Heart left ventricle (tissue), 16 donors: ENCODE data around the gene HGF. TPM values are rescaled to one million over a fixed set of nuclear protein-coding genes. Genes with fewer than 3 reads are reported as not detected.

Source experiments
- ATAC-seq, 4 donors: fragments of 200-7000 bp; cut with Tn5 transposase; one replicate each; pipeline ENCODE4 v1.9.1; 2020 to 2022; ENCODE audit warnings: moderate library complexity in 4 of 4, mild to moderate bottlenecking in 3 of 4, moderate number of reproducible peaks in 1 of 4
- DNase-seq, 5 donors: peaks; one replicate each; pipeline ENCODE4 v3.0.0-alpha.2; 2020
- H3K27ac ChIP-seq, 12 donors: fragments of 200-600 bp; sonication (generic) in 4 of 12; one replicate each; pipeline versions ENCODE4 v1.5.0 to v1.8.0; 2016 to 2022; ENCODE audit warnings: mild to moderate bottlenecking in 2 of 12
- H3K27me3 ChIP-seq, 9 donors: fragments of 200-600 bp; sonication (generic) in 2 of 9; one replicate each; pipeline versions ENCODE4 v1.5.1 to v1.8.0; 2016 to 2022; ENCODE audit warnings: mild to moderate bottlenecking in 3 of 9
- H3K36me3 ChIP-seq, 9 donors: fragments of 200-600 bp; sonication (generic) in 2 of 9; one replicate each; pipeline versions ENCODE4 v1.5.0 to v1.8.0; 2018 to 2022; ENCODE audit warnings: mild to moderate bottlenecking in 2 of 9
- H3K4me1 ChIP-seq, 12 donors: fragments of 200-600 bp; sonication (generic) in 4 of 12; one replicate each; pipeline versions ENCODE4 v1.5.0 to v1.8.0; 2016 to 2022; ENCODE audit warnings: mild to moderate bottlenecking in 3 of 12
- H3K4me3 ChIP-seq, 12 donors: fragments of 200-600 bp; sonication (generic) in 4 of 12; one replicate each; pipeline versions ENCODE4 v1.5.0 to v1.8.0; 2017 to 2022; ENCODE audit warnings: mild to moderate bottlenecking in 9 of 12, moderate library complexity in 4 of 12
- H3K9me3 ChIP-seq, 12 donors: fragments of 200-600 bp; sonication (generic) in 4 of 12; one replicate each; pipeline versions ENCODE4 v1.5.0 to v1.8.0; 2016 to 2022; ENCODE audit warnings: mild to moderate bottlenecking in 1 of 12
- CTCF ChIP-seq, 12 donors: fragments of 200-600 bp; sonication (generic) in 4 of 12; IDR thresholded peaks; one replicate each; pipeline versions ENCODE4 v1.5.0 to v1.8.0; 2018 to 2022; ENCODE audit warnings: antibody characterized with exemption in 12 of 12, mild to moderate bottlenecking in 5 of 12
- POLR2A ChIP-seq, 2 donors: fragments of 450-650 bp; IDR thresholded peaks; one replicate each; pipeline ENCODE4 v1.6.1; 2017; ENCODE audit warnings: antibody characterized with exemption in 2 of 2, mild to moderate bottlenecking in 2 of 2, moderate library complexity in 2 of 2
- WGBS, 4 donors: extraction: QIAGEN DNeasy Blood & Tissue Kit in 2 of 4; methylation state at CpG; one replicate each; pipeline versions ENCODE4 v1.1.5 to v1.1.7; 2013 to 2018; 5-methylcytosine and 5-hydroxymethylcytosine counted together
- intact Hi-C, 10 donors: fragments of 100-400 bp; cut with DNase I; formaldehyde crosslinking; loops; one replicate each; pipeline versions ENCODE4 v1.11.1 to v1.14.2; 2022
- polyA plus RNA-seq, 2 donors: library from polyadenylated mRNA; stranded (reverse); fragments of 200-250 nt; gene quantifications; one replicate each; pipeline ENCODE4 v1.2.3, GENCODE V29; 2013
- total RNA-seq, 9 donors: library from RNA; depleted of rRNA in 2 of 9; stranded (reverse); fragments of >200 nt in 2 of 9; fragmentation: NEBNext Ultra II Directional in 3 of 9; extraction: Animal tissue kit (Norgen Biotek cat#: 25700) in 3 of 9; gene quantifications; one replicate each; pipeline versions ENCODE4 v1.1.0 to v1.2.4, GENCODE V29; 2016 to 2023
- donor health status: ischemic (EF 13 %, LVEDD 7.1; RV severe dilation, severe dysfunction).
- donor health status: healthy with polysubstance abuse.
- donor health status: DM: no; HTN: yes; CAD: no.
- donor health status: DM: no; HTN: no; CAD: no.
- donor health status: ischemic (EF 25% LVEDD 6.9; RV normal size, moderate dysfunction).
- donor health status: ischemic (EF 25% LVEDD 5.7; RV mildly dilated, moderate dysfunction).
- donor health status: healthy.
- donor health status: DM: yes; HTN: yes; CAD: no.
- donor health status: ischemic (EF 35%, LVEDD 5.7; RV mildly dilated, moderate dysfunction).
- donor health status: nonischemic (EF 11% LVEDD 7.7; RV severe dilation, severe dysfunction).
- donor health status: DM: yes; HTN: yes; CAD: no.
- donor health status: PGD.
- donor health status: ischemic (EF 29% LVEDD 5.4; RV normal size, mild dysfunction).
- donor health status: nonischemic (EF 23%, LVEDD 6.1; RV moderate dilation, normal function).

HGF gene
- total and polyA plus RNA-seq, 11 donors = 0.42 to 16.1 (median 3.3) TPM

- Histone ChIP-seq H3K27me3 (no peaks in the 10 kb centered on the region), H3K4me1 (no peaks in the 10 kb centered on the region), H3K27ac (no peak overlapping the region), H3K36me3 (peaks cover 0 to 65% (median 15%) of the 10 kb centered on the region in 9 donors), H3K9me3 (no peaks in the 10 kb centered on the region), H3K4me3 (no peak overlapping the region)
- TF ChIP-seq POLR2A (IDR thresholded peaks at IDR 0.05) (no peak), CTCF (IDR thresholded peaks at IDR 0.05) (no peak)
- DNase-seq (no peak), ATAC-seq (no peak)
- intact Hi-C loops = no loop called here
- 79 to 83% (median 80%) methylated on average over 3 of the region's 3 CpGs for WGBS, 4 donors
Observed at GRCh38 chr7:81752318-81752714, 17.5 kb downstream of the HGF start.

DNA sequence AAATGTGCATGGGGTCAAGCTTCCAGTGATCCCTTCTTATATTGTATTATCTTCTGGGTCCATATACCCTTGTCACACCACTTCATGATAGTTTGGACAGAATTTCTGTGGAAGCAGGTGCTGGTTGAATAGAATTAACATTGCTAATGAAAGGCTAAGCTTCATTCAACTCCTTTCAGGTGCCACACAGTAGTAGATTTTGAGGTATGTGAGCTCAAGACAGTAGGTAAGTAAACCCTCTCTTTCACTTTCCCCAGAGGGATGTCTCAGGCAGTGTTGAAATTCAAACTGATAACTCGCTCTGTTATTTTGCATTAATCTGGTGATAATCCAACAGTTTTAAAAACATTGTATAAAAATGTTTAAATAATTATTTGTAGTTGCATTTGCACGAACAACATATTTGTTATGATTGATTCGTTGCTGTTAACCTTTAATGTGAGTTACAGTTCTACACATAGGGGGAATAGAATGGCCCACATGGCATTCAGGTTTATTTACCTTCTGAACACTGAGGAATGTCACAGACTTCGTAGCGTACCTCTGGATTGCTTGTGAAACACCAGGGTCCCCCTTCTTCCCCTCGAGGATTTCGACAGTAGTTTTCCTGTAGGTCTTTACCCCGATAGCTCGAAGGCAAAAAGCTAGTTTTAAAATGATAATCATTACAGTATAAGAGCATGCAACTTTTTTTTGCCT is 18.1 kb downstream of the HGF start:
- no peak for ATAC-seq
- intact Hi-C loops = no loop called here
- H3K27me3 ChIP-seq = no peaks in the 10 kb centered on the region
- no peak overlapping the region for H3K27ac ChIP-seq
- no peak overlapping the region for H3K4me3 ChIP-seq
- no peaks in the 10 kb centered on the region for H3K9me3 ChIP-seq
- H3K4me1 ChIP-seq = no peaks in the 10 kb centered on the region
- peaks cover 0 to 59% (median 10%) of the 10 kb centered on the region in 9 donors for H3K36me3 ChIP-seq
- no peak for DNase-seq
- TF ChIP-seq POLR2A (IDR thresholded peaks at IDR 0.05) = no peak
- no peak for TF ChIP-seq CTCF (IDR thresholded peaks at IDR 0.05)
- WGBS, 4 donors = 73 to 90% (median 81%) methylated on average over 9 of the region's 9 CpGs

- TF ChIP-seq POLR2A (IDR thresholded peaks at IDR 0.05) (no peak), CTCF (IDR thresholded peaks at IDR 0.05) (no peak)
- peaks cover 0 to 50% (median 4%) of the 10 kb centered on the region in 9 donors for H3K36me3 ChIP-seq
- no peaks in the 10 kb centered on the region for H3K4me1 ChIP-seq
- H3K9me3 ChIP-seq = peaks cover 0 to 2% (median 0%) of the 10 kb centered on the region in 12 donors
- WGBS, 4 donors = 89 to 98% (median 94%) methylated on average over 2 of the region's 2 CpGs
- H3K4me3 ChIP-seq = no peak overlapping the region
- no peak overlapping the region for H3K27ac ChIP-seq
- DNase-seq (no peak), ATAC-seq (no peak)
- H3K27me3 ChIP-seq = no peaks in the 10 kb centered on the region
- intact Hi-C loops = no loop called here
Observed at GRCh38 chr7:81745637-81746036, 24.2 kb downstream of the HGF start.

GRCh38 chr7:81744389-81744788 is 25.5 kb downstream of the HGF start:
- no peak overlapping the region for H3K27ac ChIP-seq
- H3K36me3 ChIP-seq = peaks cover 0 to 52% (median 6%) of the 10 kb centered on the region in 9 donors
- intact Hi-C loops = no loop called here
- ATAC-seq (no peak), DNase-seq (no peak)
- peaks cover 0 to 8% (median 0%) of the 10 kb centered on the region in 12 donors for H3K9me3 ChIP-seq
- no peaks in the 10 kb centered on the region for H3K4me1 ChIP-seq
- H3K27me3 ChIP-seq = no peaks in the 10 kb centered on the region
- no peak overlapping the region for H3K4me3 ChIP-seq
- no peak for TF ChIP-seq CTCF (IDR thresholded peaks at IDR 0.05)
- no peak for TF ChIP-seq POLR2A (IDR thresholded peaks at IDR 0.05)
